ENCODE results near the gene GLIPR2. TPM values are rescaled to one million over a fixed set of nuclear protein-coding genes. Genes with fewer than 3 reads are reported as not detected.
"Not testable (repeated sequence)": the region's sequence is repeated elsewhere in the genome, so short reads cannot be mapped to it uniquely, and the experiment has no call there.

The GLIPR2 gene
- total RNA-seq, 4 donors from 2014 or later, result 8.6 to 31.4 (median 11.6) TPM

DNA sequence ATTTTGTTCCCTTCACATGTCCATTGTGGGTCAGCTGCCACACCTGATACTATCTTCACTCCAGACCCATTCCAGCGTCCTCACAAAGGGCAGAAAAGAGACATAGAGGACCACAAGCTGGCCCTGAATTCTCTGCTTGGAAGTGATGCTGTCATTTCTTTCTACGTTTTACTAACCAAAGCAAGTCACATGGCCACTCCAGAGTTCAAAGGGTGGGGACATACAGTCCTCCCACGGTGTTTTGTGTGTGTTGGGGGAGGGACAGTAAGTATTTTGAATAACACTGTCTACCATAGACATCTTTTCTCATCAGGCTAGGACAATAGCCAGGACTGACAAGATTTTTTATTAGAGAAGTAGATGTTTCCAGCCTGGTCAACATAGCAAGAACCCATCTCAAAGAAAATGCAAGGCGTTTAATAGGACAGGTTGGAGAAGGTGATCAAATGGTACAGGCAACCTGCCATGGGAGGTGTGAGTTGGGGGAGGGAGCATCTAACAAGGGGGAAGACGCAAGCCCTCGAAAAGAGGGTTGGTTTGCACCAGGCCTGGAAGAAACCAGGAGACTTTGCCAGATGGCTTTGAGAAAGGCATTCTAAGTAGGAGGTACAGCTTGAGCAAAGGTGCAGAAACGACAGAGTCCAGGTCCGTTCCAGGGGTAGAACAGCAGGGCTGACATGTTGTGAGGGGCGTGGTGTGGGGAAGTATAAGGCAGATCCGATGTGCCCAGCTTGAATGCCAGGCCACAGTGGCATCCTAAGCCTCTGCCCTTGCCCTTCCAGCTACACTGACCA lies 11.3 kb upstream of the GLIPR2 start:
- TF ChIP-seq, protein P1, sequence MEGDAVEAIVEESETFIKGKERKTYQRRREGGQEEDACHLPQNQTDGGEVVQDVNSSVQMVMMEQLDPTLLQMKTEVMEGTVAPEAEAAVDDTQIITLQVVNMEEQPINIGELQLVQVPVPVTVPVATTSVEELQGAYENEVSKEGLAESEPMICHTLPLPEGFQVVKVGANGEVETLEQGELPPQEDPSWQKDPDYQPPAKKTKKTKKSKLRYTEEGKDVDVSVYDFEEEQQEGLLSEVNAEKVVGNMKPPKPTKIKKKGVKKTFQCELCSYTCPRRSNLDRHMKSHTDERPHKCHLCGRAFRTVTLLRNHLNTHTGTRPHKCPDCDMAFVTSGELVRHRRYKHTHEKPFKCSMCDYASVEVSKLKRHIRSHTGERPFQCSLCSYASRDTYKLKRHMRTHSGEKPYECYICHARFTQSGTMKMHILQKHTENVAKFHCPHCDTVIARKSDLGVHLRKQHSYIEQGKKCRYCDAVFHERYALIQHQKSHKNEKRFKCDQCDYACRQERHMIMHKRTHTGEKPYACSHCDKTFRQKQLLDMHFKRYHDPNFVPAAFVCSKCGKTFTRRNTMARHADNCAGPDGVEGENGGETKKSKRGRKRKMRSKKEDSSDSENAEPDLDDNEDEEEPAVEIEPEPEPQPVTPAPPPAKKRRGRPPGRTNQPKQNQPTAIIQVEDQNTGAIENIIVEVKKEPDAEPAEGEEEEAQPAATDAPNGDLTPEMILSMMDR (IDR thresholded peaks at IDR 0.05), result no peak
- no peak for TF ChIP-seq POLR2A (IDR thresholded peaks at IDR 0.05)
- peaks cover 0 to 22% (median 4%) of the 10 kb centered on the region in 4 donors for H3K4me1 ChIP-seq
- H3K4me3 ChIP-seq, result no peak overlapping the region
- peak in 2 of 3 donors; percentile 31 to 43 for DNase-seq
- H3K27me3 ChIP-seq, result no peaks in the 10 kb centered on the region
- no peaks in the 10 kb centered on the region for H3K9me3 ChIP-seq
- H3K36me3 ChIP-seq, result no peaks in the 10 kb centered on the region
- no peak overlapping the region for H3K27ac ChIP-seq

DNA sequence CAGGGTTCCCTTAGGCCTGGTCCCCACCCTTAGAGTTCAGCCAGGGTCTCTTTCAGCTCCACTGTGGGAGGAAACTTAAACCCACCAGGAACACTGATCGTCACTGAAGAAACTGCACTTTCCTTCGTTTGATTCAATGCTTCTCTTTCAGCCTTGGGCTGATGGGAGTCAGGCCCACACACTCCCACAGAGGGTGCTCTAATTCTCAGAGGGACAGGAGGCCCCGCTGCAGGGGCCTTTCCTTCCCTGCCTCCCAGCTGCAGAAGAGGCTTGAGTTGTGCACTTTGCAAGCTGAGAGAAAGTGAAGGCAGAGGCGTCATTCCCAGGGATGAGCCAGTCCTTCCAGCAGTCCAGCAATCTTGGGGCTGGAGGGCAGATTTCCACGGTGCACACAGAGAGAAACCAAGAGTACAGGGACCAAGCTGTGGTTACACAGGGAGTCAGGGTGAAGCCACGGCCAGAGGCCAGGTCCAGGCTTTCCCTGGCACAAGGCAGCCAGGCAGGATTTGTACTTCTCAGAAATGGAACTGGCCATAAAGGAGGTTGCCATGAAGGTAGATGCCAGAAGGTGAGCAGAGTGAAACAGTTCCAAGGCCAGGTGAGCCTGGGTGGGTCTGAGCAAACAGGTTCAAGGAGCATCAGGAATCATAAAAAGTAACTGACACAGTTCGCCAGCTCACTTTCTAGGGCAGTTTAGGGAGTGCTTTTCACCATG lies 10.4 kb upstream of the GLIPR2 start:
- Histone ChIP-seq H3K36me3 (no peaks in the 10 kb centered on the region), H3K27ac (peak overlapping the region in 3 of 4 donors; percentile 19 to 61 (median 53)), H3K27me3 (no peaks in the 10 kb centered on the region), H3K4me3 (no peak overlapping the region), H3K9me3 (no peaks in the 10 kb centered on the region), H3K4me1 (peaks cover 0 to 22% (median 4%) of the 10 kb centered on the region in 4 donors)
- TF ChIP-seq POLR2A (IDR thresholded peaks at IDR 0.05), result no peak
- TF ChIP-seq, protein P1 (IDR thresholded peaks at IDR 0.05), result no peak
- DNase-seq, result peak in 2 of 3 donors; percentile 67 to 72

DNA sequence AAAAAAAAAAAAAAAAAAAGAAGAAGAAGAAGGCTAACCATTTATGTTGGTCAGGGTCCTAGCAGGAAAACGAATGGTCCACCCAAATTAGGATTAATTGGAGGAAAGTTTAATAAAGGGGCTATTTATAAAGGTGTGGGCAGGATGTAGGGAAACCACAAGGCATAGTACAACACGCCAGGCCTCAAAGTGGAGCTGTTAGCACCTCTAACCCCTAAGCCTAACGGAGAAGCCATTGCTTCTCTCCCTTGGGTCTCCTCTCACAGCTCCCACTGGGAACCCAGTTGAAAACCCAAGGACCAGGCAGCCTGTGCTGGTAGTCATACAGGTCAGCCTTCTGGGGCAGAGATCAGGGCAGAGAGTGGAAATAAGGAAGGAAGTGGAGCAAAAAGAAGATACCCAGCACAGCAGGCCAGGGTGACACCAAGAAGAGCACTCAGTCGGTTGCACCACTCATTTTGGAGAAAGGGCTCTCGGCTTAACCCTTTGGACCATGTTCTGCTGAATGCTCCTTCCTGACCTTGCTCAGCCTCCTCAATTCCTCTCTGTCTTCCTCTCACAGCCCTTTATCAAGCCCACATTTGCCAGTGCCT lies 8.8 kb upstream of the GLIPR2 start:
- no peaks in the 10 kb centered on the region for H3K27me3 ChIP-seq
- TF ChIP-seq, protein P1 (IDR thresholded peaks at IDR 0.05), result no peak
- no peak for TF ChIP-seq POLR2A (IDR thresholded peaks at IDR 0.05)
- no peaks in the 10 kb centered on the region for H3K36me3 ChIP-seq
- H3K4me1 ChIP-seq, result peaks cover 0 to 22% (median 4%) of the 10 kb centered on the region in 4 donors
- H3K27ac ChIP-seq, result no peak overlapping the region
- H3K4me3 ChIP-seq, result no peak overlapping the region
- H3K9me3 ChIP-seq, result no peaks in the 10 kb centered on the region
- DNase-seq, result peak in 2 of 3 donors; percentile 44 to 49

DNA sequence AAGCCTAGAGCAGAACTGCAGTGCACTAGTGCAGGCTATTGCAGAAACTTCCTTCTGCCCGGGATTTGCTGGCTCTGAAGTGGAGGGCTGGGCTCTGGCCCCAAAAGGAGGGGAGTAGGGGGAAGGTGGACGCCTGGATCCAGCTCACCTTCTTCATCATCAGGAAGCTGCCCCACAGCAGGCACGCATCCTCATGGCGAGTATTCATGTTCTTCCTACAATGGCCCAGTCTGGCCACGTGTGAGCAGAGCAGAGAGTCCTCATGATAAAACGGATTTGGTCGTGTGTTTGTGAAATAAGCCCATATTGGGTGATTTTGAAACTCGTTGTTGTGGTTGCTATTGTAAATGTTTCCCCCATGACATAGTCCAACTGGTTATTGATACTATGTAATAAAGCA lies 8.2 kb upstream of the GLIPR2 start:
- Histone ChIP-seq H3K4me3 (no peak overlapping the region), H3K27ac (no peak overlapping the region), H3K27me3 (no peaks in the 10 kb centered on the region), H3K9me3 (no peaks in the 10 kb centered on the region), H3K36me3 (no peaks in the 10 kb centered on the region), H3K4me1 (peaks cover 0 to 22% (median 4%) of the 10 kb centered on the region in 4 donors)
- no peak for TF ChIP-seq POLR2A (IDR thresholded peaks at IDR 0.05)
- TF ChIP-seq, protein P1 (IDR thresholded peaks at IDR 0.05), result no peak
- DNase-seq, result peak in 1 of 3 donors; percentile 24

DNA sequence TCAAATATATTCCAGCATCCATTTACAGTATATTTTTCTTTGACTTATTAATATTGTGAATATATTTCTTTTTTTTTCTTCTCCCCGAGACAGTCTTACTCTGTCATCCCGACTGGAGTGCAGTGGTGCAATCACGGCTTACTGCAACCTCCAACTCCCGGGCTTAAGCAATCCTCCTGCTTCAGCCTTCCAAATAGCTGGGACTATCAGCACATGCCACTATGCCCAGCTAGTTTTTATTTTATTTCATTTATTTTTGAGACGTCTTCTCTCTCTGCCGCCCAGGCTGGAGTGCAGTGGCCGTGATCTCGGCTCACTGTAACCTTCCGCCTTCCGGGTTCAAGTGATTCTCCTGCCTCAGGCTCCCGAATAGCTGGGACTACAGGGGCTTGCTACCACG lies 7.4 kb upstream of the GLIPR2 start:
- Histone ChIP-seq H3K36me3 (no peaks in the 10 kb centered on the region), H3K4me1 (peaks cover 0 to 22% (median 4%) of the 10 kb centered on the region in 4 donors), H3K27me3 (no peaks in the 10 kb centered on the region), H3K9me3 (no peaks in the 10 kb centered on the region), H3K27ac (no peak overlapping the region), H3K4me3 (no peak overlapping the region)
- DNase-seq, result peak in 2 of 3 donors; percentile 4 to 29
- TF ChIP-seq, protein P1 (IDR thresholded peaks at IDR 0.05), result no peak
- TF ChIP-seq POLR2A (IDR thresholded peaks at IDR 0.05), result no peak

DNA sequence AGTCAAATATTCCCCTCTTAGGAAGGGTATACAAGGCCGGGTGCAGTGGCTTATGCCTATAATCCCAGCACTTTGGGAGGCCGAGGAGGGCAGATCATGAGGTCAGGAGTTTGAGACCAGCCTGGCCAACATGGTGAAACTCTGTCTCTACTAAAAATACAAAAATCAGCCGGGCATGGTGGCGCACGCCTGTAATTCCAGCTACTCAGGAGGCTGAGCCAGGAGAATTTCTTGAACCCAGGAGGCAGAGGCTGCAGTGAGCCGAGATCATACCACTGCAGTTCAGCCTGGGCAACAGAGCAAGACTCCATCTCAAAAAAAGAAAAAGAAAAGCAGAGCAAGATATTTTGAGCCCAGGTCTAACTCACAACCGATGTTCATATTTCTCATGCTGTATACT lies 4.9 kb upstream of the GLIPR2 start:
- H3K27ac ChIP-seq, result not testable (repeated sequence)

More for the DNA sequence above, 4.9 kb upstream of the GLIPR2 start:
- H3K9me3 ChIP-seq, H3K27me3 ChIP-seq, H3K4me3 ChIP-seq, H3K36me3 ChIP-seq: not testable (repeated sequence)
- H3K4me1 ChIP-seq, result peaks cover 0 to 15% (median 7%) of the 10 kb centered on the region in 4 donors
- peak in 2 of 3 donors; percentile 1 to 28 for DNase-seq
